GM12801 (cell line): ENCODE measurements around the gene LHFPL4.

ENCODE experiments used
- CTCF ChIP-seq: IDR thresholded peaks from one replicate; pipeline ENCODE4 v1.5.1; 2011; ENCODE audit warnings: control low read depth; ENCODE audit not compliant: insufficient read length; ENCODE audit errors: extremely low read depth

LHFPL4 gene

GRCh38 chr3:9583371-9583770, 29.7 kb upstream of the LHFPL4 start:
- TF ChIP-seq CTCF, result no peak

GRCh38 chr3:9582332-9582731, 28.7 kb upstream of the LHFPL4 start:
- TF ChIP-seq CTCF, result no peak

DNA sequence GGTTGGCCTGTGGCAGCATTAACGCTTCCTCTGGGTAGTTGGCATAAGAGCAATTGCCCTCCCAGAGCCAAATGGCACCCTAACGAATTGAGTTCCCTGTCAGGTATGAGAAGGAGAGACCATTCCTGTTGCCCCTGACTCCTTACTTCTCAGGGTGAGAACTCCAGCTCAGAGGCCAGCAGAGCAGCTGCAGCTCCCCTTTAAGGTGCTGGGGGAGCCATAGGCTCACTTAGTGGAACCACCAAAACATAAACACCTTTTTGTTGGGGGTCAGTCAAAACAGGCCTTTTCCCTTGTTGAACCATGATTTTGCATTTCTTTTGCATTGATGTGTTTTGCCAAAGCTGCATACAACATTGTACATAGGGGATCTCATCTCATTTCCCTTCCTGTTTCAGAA, 28.1 kb upstream of the LHFPL4 start:
- TF ChIP-seq CTCF, result no peak

- TF ChIP-seq CTCF, result no peak
These were observed 15.4 kb upstream of the LHFPL4 start for GRCh38 chr3:9569054-9569453.

DNA sequence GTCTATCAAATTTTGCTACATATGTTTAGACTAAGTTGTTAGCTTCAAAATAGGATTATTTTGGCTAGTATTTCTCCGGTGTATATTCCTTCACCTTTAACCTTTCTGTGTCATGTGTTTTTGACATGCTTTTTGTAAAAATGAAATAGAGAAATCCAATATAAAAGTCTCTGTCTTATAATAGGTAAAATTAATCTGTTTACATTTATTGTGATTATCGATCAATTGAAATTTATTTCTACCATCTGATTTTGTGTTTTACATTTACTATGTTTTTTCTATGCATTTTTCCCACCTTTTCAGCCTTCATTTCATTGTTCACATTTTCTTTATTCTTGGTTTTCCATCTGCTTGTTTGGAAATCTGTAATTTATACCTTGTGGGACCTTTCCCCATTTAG, 11.7 kb upstream of the LHFPL4 start:
- TF ChIP-seq CTCF, result no peak

- no peak for TF ChIP-seq CTCF
These were observed 10.2 kb upstream of the LHFPL4 start for GRCh38 chr3:9563851-9564250.

GRCh38 chr3:9553948-9554513, 409 bp upstream of the LHFPL4 start:
- no peak for TF ChIP-seq CTCF

- TF ChIP-seq CTCF, result no peak
These were observed 1.2 kb downstream of the LHFPL4 start for GRCh38 chr3:9552252-9552999.
